Loucy (cell line): Measurements from ENCODE around the gene PSMB8.

Experiments
- H2AFZ ChIP-seq: fragments of 200-600 bp; sonication (generic); 2 replicates; pipeline ENCODE4 v1.6.0; 2016; ENCODE audit warnings: antibody characterized with exemption, mild to moderate bottlenecking, low read length, moderate library complexity
- H3F3A ChIP-seq: fragments of 200-600 bp; 2 replicates; pipeline ENCODE4 v1.6.0; 2016; ENCODE audit warnings: antibody characterized with exemption, low read depth, mild to moderate bottlenecking
- H3K27me3 ChIP-seq: fragments of 200-600 bp; sonication (generic); 2 replicates; pipeline ENCODE4 v1.6.1; 2014; ENCODE audit warnings: low read length, mild to moderate bottlenecking; ENCODE audit not compliant: insufficient read depth, poor library complexity, severe bottlenecking
- H3K36me3 ChIP-seq: fragments of 200-600 bp; sonication (generic); 2 replicates; pipeline ENCODE4 v1.6.1; 2016; ENCODE audit warnings: low read length; ENCODE audit not compliant: insufficient read depth
- H3K4me1 ChIP-seq: fragments of 200-600 bp; sonication (generic); 2 replicates; pipeline ENCODE4 v1.5.1; 2014; ENCODE audit warnings: low read length, mild to moderate bottlenecking; ENCODE audit not compliant: insufficient read depth, poor library complexity, severe bottlenecking
- H3K4me2 ChIP-seq: fragments of 200-600 bp; sonication (generic); 2 replicates; pipeline ENCODE4 v1.6.0; 2014; ENCODE audit warnings: antibody characterized with exemption, low read length, low read depth, mild to moderate bottlenecking; ENCODE audit not compliant: poor library complexity, severe bottlenecking
- H3K4me3 ChIP-seq: fragments of 200-600 bp; sonication (generic); 2 replicates; pipeline ENCODE4 v1.5.1; 2014; ENCODE audit warnings: low read length, mild to moderate bottlenecking, mixed read lengths; ENCODE audit not compliant: poor library complexity, severe bottlenecking
- H3K79me2 ChIP-seq: fragments of 200-600 bp; sonication (generic); 2 replicates; pipeline ENCODE4 v1.6.1; 2014; ENCODE audit warnings: low read length; ENCODE audit not compliant: insufficient read depth
- H3K9ac ChIP-seq: fragments of 200-600 bp; sonication (generic); 2 replicates; pipeline ENCODE4 v1.6.0; 2014; ENCODE audit warnings: mild to moderate bottlenecking, low read depth, low read length, moderate library complexity; ENCODE audit not compliant: poor library complexity, severe bottlenecking
- H3K9me2 ChIP-seq: fragments of 200-600 bp; sonication (generic); replicated peaks from 2 replicates; pipeline ENCODE4 v1.6.1; 2016; ENCODE audit warnings: low read depth, low read length, mixed read lengths
- H3K9me3 ChIP-seq: fragments of 200-600 bp; sonication (generic); 2 replicates; pipeline ENCODE4 v1.6.1; 2014; ENCODE audit warnings: mild to moderate bottlenecking, antibody characterized with exemption, low read length, low read depth; ENCODE audit not compliant: insufficient read depth
- H4K20me1 ChIP-seq: fragments of 200-600 bp; sonication (generic); 2 replicates; pipeline ENCODE4 v1.6.0; 2014; ENCODE audit warnings: antibody characterized with exemption, low read length, mild to moderate bottlenecking; ENCODE audit not compliant: insufficient read depth, poor library complexity, severe bottlenecking
- EZH2phosphoT487 ChIP-seq: fragments of 200-600 bp; IDR thresholded peaks from 2 replicates; pipeline ENCODE4 v1.6.1; 2018; ENCODE audit warnings: antibody characterized with exemption, mild to moderate bottlenecking, moderate library complexity, borderline replicate concordance
- TF ChIP-seq, protein P1 (sequence below): fragments of 200-600 bp; sonication (generic); conservative IDR thresholded peaks from 2 replicates; pipeline ENCODE4 v1.5.1; 2014; ENCODE audit warnings: mild to moderate bottlenecking, antibody characterized with exemption, low read length

PSMB8 gene

DNA sequence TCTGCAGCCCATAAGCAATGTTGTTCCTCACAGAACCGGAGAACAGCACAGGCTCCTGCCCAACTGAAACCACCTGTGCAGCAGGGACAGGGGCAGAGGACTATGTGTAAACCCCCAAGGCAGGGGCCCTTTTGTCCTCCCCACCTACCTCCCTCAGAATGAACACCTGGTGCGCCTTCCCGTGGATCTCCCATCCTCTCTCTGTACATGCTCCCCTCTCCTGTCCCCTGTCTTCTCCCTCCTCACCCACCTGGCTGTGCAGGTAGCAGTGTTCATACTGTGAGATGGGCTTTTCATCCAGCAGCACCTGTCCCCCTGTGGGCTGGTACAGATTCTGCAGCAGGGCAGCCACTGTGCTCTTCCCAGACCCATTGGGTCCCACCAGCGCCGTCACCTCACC, 13.8 kb downstream of the PSMB8 start:
- Histone ChIP-seq H2AFZ (no peak overlapping the region), H3K27me3 (no peaks in the 10 kb centered on the region), H3K4me3 (no peak overlapping the region), H3K9me2 (no peaks in the 10 kb centered on the region), H3K79me2 (peaks cover 14% of the 10 kb centered on the region; the same call in 1 of the 2 replicates), H3K4me2 (no peak overlapping the region), H3K9ac (no peak overlapping the region), H3K9me3 (no peaks in the 10 kb centered on the region), H3F3A (0 out of 2 replicates have a peak, but pooled peaks cover 4% of the 10 kb centered on the region), H4K20me1 (no peaks in the 10 kb centered on the region), H3K4me1 (peaks cover 21% of the 10 kb centered on the region), H3K36me3 (peaks cover 26% of the 10 kb centered on the region; the same call in 1 of the 2 replicates)
- TF ChIP-seq, protein P1, sequence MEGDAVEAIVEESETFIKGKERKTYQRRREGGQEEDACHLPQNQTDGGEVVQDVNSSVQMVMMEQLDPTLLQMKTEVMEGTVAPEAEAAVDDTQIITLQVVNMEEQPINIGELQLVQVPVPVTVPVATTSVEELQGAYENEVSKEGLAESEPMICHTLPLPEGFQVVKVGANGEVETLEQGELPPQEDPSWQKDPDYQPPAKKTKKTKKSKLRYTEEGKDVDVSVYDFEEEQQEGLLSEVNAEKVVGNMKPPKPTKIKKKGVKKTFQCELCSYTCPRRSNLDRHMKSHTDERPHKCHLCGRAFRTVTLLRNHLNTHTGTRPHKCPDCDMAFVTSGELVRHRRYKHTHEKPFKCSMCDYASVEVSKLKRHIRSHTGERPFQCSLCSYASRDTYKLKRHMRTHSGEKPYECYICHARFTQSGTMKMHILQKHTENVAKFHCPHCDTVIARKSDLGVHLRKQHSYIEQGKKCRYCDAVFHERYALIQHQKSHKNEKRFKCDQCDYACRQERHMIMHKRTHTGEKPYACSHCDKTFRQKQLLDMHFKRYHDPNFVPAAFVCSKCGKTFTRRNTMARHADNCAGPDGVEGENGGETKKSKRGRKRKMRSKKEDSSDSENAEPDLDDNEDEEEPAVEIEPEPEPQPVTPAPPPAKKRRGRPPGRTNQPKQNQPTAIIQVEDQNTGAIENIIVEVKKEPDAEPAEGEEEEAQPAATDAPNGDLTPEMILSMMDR, result no peak
- no peak for TF ChIP-seq EZH2phosphoT487

DNA sequence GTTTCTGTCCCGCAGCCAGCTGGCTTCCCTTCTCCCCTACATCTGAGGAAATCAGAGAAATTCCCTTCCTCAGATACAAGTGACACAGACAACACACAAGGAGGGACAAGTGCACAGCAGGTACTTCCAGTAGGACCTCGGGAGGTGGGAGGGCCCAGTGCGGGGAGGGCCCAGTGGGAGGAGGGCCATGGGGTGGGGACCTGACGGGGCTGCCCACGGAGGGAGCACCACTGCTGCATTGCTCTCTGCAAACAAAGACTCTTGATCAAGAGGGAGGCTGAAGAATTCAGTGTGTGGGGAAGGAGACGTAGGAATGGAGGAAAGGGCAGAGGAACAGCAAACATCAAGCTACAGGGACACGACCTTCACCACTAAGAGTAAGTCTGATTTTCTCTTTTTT, 14.4 kb downstream of the PSMB8 start:
- Histone ChIP-seq H2AFZ (no peak overlapping the region), H3K4me1 (peaks cover 16% of the 10 kb centered on the region), H3K4me2 (no peak overlapping the region), H3K9ac (no peak overlapping the region), H3K36me3 (peaks cover 26% of the 10 kb centered on the region; the same call in 1 of the 2 replicates), H3K4me3 (no peak overlapping the region), H3F3A (0 out of 2 replicates have a peak, but pooled peaks cover 4% of the 10 kb centered on the region), H4K20me1 (no peaks in the 10 kb centered on the region), H3K27me3 (no peaks in the 10 kb centered on the region), H3K9me3 (no peaks in the 10 kb centered on the region), H3K9me2 (no peaks in the 10 kb centered on the region), H3K79me2 (peaks cover 10% of the 10 kb centered on the region; the same call in 1 of the 2 replicates)
- TF ChIP-seq, protein P1, result no peak
- TF ChIP-seq EZH2phosphoT487, result no peak

- Histone ChIP-seq H3F3A (0 out of 2 replicates have a peak, but pooled peaks cover 4% of the 10 kb centered on the region), H3K4me1 (no peaks in the 10 kb centered on the region), H3K9me3 (no peaks in the 10 kb centered on the region), H2AFZ (no peak overlapping the region), H3K4me2 (no peak overlapping the region), H3K9me2 (no peaks in the 10 kb centered on the region), H3K4me3 (no peak overlapping the region), H3K9ac (no peak overlapping the region), H4K20me1 (no peaks in the 10 kb centered on the region), H3K27me3 (no peaks in the 10 kb centered on the region), H3K79me2 (no peaks in the 10 kb centered on the region), H3K36me3 (peaks cover 26% of the 10 kb centered on the region; the same call in 1 of the 2 replicates)
- TF ChIP-seq, protein P1, result no peak
- no peak for TF ChIP-seq EZH2phosphoT487
Observed at GRCh38 chr6:32827025-32827424, 16.8 kb downstream of the PSMB8 start.
